AG04449 (cell line): ENCODE measurements around the gene MAP1B.

Source experiments
- CTCF ChIA-PET: fragments of 350-600 bp; formaldehyde crosslinking; extraction: SDS; loops from one replicate; lab custom pipeline; 2021; ENCODE audit warnings: antibody characterized with exemption; lab: Yijun Ruan, JAX
- POLR2A ChIA-PET: fragments of 400-600, 350-600 bp; formaldehyde crosslinking; extraction: SDS; loops from one replicate; lab custom pipeline; 2020; ENCODE audit warnings: antibody characterized with exemption, inconsistent platforms; lab: Yijun Ruan, JAX
- DNase-seq: peaks from one replicate; pipeline ENCODE4 v3.0.0-alpha.2; 2010; ENCODE audit warnings: low read depth, low spot score
- H3K4me3 ChIP-seq: 2 replicates; pipeline ENCODE4 v1.5.1; 2011; ENCODE audit warnings: low read depth, mild to moderate bottlenecking, control low read depth, low read length
- CTCF ChIP-seq: IDR thresholded peaks from one replicate; pipeline ENCODE4 v1.5.1; 2011; ENCODE audit warnings: mild to moderate bottlenecking, moderate library complexity, low read length, control low read depth, inconsistent platforms; ENCODE audit not compliant: insufficient read depth; ENCODE audit errors: missing control alignments

MAP1B gene

GRCh38 chr5:72066705-72067107 is 40.6 kb upstream of the MAP1B start:
- DNase-seq: peak; percentile 82
- no peak for TF ChIP-seq CTCF
- POLR2A ChIA-PET: interaction anchor here (1.4 to 1.5 kb wide), 2 partner anchors 15 to 40 kb away, joined by 3 to 6 read pairs; partner anchors contain the start of gene MAP1B
- CTCF ChIA-PET: interaction anchor here (1.0 to 2.3 kb wide), 7 partner anchors 8 to 309 kb away, joined by 3 to 8 read pairs (median 4); no protein-coding TSS in a partner anchor
- H3K4me3 ChIP-seq: no peak overlapping the region

GRCh38 chr5:72067682-72068470 is 39.4 kb upstream of the MAP1B start:
- POLR2A ChIA-PET: interaction anchor here (1.4 kb wide), 1 partner anchor 13 kb away, joined by 3 read pairs; no protein-coding TSS in a partner anchor
- TF ChIP-seq CTCF: no peak
- CTCF ChIA-PET: interaction anchor here (1.0 to 2.3 kb wide), 3 partner anchors 10 to 241 kb away, joined by 3 to 8 read pairs (median 7); no protein-coding TSS in a partner anchor
- no peak overlapping the region; the same call in 1 of the 2 replicates for H3K4me3 ChIP-seq
- DNase-seq: peak; percentile 67

- DNase-seq: no peak
- H3K4me3 ChIP-seq: no peak overlapping the region
- ChIA-PET CTCF (no interaction called here), POLR2A (no interaction called here)
- TF ChIP-seq CTCF: no peak
These were observed 36.7 kb upstream of the MAP1B start for GRCh38 chr5:72070529-72070928.

GRCh38 chr5:72071906-72072305 is 35.4 kb upstream of the MAP1B start:
- ChIA-PET POLR2A (no interaction called here), CTCF (no interaction called here)
- no peak overlapping the region for H3K4me3 ChIP-seq
- DNase-seq: no peak
- no peak for TF ChIP-seq CTCF

- POLR2A ChIA-PET: no interaction called here
- CTCF ChIA-PET: no interaction called here
- H3K4me3 ChIP-seq: no peak overlapping the region
- DNase-seq: no peak
- TF ChIP-seq CTCF: no peak
These were observed 33.0 kb upstream of the MAP1B start for GRCh38 chr5:72074251-72074650.

- ChIA-PET POLR2A (no interaction called here), CTCF (interaction anchor here (1.4 to 2.1 kb wide), 2 partner anchors 9 to 10 kb away, joined by 3 to 6 read pairs; no protein-coding TSS in a partner anchor)
- no peak for TF ChIP-seq CTCF
- no peak for DNase-seq
- H3K4me3 ChIP-seq: no peak overlapping the region
These were observed 31.8 kb upstream of the MAP1B start for GRCh38 chr5:72075461-72075860.
